Activated T-cell treated with anti-CD3 and anti-CD28 coated beads, Interleukin-2, amount 50 U/mL, for 1 hour (primary cell): Measurements from ENCODE around the gene TGM2.

Experiments
- DNase-seq: peaks from one replicate; pipeline ENCODE4 v3.0.0-alpha.2; 2020

The TGM2 gene

DNA sequence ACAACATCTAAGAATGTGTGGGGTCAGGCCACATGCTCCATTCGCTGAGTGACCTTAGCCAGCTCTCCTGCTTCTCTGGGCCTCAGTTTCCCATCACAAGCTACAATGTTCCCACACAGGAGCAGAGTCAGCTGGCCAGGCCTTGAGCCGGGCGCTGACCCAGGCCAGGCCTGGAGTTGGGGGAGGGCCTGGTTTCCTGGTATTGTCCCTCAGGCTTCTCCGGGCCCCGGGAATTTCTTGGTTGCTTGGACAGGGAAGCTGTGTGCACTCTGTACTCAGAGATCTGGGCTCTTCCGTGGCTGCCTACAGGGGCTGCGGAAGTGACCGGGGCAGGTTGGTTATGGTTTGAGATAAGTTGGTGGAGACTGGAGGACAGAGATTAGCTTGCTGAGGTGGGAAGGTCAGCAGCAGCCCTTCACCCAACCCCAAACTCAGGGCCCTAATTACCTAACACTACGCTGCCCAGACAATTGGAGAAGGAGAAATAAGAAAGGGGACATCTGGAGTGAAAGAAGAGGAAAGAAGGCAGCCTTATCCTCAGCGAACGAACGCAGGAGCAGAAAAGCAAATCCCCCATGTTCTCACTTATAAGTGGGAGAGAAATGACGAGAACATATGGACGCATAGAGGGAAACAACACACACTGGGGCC is 6.2 kb downstream of the TGM2 start:
- DNase-seq, result no peak

DNA sequence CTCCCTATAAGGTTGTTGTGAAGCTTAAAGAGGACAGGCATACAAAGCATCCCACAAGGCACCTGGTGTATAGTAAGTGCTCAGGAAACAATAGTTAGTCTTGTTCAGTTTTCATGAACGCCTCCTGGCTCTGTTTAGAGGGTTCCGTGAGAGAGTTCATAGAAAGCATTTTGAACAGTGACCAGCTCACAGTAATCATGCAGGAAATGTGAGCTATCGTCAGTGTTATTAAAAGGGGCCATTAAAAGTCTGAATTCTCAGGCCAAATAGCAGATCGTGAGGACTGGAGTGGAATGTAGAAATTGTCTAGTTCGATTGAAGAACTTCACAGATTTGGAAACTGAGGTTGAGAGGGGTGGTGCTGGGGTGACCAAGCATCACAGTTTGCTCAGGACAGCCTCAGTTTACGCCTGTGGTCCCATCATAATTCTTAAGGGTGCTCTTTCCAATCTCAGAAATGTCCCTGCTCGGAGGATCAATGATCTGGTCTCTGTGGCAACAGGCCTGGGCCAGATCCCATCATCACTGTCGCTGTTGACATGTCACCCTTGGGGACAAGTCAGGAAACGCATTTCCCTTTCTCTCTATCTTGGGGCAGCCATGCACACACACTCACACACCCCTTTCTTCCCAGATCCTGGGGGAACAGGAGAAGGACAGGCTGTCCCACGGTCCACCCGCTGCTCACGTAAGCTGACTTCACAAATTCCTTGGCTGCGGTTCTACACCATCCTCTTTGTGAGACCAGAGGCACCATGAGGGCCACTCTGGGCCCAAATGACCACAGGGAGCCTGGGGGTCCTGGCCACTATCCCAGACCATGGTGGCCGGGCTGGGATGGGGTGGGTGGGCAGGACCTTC is 7.2 kb downstream of the TGM2 start:
- DNase-seq, result no peak

DNA sequence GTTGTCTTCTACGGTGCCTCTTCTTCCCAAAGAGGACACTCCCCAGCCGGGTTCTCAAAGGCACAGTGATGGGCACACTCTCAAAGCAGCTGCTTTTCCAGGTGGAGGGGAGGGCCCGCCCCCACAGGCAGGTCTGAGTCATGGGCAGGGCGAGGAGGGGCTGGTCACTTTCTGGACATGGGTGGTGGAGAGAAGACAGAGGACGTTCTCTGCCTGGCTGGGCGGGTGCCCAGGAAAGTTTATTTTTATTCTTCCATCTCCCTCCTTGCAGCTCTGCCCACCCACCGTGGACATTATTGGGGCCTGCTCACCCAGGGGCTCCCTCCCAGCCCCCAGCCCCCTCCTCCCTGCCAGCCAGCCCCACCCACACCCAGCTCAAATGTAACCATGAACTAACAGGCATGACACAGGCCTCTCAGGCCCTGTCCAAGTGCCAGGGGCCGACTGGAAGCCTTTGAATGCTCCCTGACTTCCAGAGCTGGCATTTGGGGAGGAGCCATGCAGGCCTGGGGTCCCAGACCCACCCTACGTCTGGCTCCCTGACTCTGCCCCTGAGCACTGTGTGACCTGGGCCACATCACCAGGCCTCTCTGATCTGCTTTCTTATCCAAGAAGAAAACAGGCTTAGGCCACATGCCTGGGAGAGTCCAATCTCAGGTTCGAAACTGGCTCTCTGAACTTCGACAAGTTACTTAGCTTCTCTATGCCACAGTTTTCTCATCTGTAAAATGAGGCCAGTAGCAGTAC is 8.0 kb downstream of the TGM2 start:
- DNase-seq, result no peak

DNA sequence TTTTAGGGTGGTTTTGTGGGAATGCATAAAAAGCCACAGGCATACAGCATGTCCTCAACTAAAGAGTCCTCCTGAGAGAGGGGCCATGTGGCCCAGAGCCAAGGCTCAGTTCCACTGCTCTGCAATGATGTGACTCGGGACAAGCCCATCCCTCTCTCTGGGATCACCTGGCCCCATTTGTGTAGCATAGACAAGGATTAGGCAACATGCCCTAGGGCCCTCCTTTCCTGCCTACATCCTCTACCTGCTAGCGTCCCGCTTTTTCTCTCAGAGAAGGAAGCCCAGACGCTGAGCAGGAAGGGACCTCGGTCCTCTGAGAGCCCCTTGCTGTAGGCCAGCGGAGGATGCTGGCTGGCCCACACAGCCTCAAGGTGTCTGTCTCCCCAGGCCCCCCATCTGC is 8.8 kb downstream of the TGM2 start:
- no peak for DNase-seq

DNA sequence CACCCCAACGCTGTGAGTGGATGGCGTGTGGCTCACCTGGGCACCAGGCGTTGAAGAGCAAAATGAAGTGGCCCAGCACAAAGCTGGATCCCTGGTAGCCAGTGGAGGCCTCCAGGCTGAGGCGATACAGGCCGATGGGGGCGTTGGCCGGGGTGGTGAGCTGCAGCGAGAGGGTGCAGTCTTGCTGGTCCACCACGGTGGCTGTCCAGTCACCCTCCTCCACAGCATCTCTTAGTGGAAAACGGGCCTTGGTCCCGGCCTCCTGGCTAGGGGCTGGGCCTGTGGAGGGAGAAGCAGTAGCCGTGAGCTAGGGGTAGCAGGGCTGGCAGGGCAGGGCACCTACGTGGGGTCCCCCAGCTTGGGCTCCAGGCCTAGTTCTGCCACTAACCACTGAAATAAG is 9.3 kb downstream of the TGM2 start:
- DNase-seq, result no peak

DNA sequence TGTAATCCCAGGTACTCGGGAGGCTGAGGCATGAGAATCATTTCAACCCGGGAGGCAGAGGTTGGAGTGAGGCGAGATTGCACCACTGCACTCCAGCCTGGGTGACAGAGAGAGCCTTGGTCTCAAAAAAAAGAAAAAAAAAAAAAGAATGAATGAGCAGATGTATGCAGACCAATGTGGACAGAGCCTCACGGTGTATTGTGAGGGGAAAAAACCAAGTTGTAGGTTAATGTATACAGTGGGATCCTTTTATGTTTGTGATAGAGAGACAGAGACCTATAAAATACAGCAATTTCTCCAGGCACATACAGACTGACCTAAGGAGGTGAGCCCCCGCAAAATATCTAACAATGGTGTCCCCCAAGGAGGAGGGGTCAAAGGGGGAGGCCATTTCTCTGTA is 11.7 kb downstream of the TGM2 start:
- no peak for DNase-seq

DNA sequence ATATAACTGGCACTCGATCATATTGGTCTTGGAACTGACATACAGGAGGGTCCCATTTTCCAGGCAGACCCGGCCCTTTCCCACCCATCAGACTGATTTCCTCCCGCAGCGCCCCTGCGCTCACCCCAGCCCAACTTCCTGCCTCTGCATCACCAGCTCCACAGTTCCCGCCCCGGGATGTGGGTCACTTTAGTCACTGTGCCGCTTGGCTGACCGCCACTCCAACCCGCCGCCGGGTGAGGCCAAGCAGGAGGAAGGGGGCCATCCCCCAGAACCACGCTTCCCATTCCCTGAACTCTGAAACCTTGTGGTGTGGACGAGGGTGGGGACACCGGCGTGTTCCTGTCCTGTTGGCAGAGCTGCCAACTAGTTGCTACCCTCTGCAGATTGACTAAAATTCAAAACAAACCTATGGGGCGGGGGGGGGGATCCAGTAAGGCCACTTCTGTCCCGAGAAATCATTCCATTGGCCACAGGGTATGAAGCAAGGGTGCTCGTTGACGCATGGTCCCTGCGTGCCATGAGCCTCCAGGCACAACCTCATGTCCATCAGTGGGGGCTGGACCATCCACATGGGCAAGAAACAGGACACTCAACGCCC is 12.3 kb downstream of the TGM2 start:
- no peak for DNase-seq

DNA sequence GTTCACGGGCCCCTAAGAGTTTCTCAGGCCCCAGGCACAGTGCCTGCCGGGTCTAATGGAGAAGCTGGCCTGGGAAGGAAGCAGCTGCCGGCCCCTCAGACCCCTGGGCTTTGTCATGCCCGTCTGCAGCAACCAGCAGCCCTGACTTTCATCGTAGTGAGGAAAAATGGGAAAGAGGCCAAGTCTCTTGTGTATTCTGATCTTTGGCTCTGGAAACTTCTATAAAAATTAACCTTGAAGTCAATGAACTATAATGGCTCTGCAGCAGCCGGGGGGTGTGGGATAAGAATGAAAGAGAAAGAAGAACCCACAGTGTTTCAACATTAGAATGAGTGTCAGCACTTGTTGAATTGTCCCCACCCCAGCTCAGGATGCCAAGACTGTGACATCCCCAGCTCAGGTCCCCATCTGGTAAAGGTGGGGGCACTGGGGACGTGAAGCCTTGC is 12.9 kb downstream of the TGM2 start:
- no peak for DNase-seq

DNA sequence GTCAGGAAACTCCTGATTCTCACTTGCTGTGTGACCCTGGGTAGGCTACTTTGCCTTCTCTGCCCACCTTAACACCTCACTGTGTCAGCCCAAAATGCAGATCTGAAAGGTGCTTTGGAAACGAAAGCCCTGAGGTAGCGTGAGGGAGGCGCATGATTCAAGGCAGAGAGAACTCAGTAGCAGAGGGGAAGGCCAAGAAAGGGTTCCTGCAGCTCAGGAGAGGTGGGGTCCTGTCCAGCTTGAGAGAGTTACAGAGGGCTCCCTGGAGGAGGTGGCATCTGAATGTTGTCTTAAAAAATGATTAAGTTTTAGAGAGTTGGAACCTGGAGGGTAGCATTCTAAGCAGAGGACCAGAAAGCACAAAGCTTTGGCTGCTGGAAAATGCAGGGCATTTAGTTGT is 13.6 kb downstream of the TGM2 start:
- no peak for DNase-seq

DNA sequence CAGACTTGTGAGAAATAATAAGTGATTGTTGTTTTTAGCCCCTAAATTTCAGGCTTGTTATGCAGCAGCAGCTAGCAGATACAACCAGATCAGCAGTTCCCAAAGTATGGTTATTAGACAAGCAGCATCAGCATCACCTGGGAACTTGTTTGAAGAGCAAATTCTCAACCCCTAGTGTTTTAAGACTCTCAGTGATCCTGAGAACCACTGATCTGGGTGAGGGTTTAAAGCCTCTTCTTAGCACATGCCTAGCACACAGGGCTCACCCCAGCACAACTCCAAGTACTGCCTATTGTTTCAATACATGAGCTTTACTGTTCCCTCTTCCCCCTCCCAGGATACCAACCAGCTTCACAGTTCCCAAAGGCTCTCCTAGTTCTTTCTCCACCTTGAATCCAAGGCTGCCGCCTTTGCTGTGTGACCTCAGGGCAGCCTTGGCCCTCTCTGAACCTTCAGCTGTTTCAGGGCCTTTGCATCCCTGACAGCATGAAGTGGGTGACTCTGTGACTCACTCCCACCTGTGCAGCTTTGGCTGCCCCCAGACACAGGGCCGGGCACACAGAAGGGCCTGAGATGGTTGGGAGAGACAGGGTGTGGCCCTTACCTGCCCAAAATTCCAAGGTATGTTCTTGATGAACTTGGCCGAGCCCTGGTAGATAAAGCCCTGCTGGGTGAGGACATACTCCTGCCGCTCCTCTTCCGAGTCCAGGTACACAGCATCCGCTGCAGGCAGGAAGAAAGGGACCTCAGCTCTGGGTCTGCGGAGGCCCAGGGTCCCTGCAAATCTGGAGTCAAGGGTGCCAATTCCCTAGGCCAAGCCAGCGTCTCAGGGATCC is 14.5 kb downstream of the TGM2 start:
- DNase-seq, result no peak

DNA sequence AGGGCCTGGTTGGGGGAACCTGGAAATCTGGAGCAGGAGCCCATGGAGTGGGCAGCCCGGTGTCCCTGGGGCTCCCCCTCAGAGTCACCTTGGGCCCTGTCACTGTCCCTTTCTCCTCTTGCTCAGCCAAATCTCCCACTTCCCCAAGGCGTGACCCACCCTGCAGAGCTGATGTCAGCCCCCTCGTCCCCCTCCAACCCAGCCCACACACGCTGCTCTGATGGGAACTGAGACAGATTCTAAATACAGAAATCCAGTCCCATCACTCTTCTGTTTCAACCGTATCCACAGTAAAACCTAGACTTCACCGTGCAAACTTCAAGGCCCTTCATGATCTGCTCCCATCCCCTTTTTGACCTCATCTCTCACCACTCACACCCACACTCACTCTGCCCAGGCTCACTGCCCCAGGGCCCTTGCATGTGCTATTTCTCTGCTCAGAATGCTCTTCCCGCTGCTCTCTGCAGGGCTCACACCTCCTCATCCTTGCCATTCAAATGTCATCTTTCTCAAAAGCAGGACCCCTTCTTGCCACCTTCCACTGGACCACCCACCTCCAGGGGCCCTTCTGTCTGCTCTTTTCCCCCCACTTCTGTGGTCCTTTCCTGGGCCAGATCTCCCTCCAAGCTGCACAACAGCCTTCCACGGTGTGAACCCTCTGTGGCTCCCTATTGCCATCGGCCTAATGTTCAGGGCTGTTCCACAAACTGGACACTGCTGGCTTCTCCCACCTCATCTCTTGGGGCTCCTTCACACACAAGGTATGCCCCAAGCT is 16.6 kb downstream of the TGM2 start:
- DNase-seq, result no peak

DNA sequence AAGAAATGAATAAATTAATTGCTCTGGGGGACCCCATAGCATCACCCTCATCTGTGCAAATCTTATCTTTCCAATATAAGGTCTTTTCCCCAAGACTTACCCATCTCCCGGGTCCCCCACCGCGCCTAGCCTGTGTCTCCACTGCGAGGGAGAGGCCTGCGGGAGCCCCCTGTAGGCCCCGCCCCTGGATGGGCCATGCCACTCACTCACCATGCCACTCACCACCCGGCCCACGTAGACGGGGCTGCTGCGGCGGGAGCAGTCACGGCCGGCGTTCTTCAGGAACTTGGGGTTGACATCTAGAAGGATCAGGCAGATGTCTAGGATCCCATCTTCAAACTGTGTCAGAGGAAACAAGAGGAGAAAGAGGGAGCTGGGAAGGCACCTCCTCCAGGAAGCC is 17.3 kb downstream of the TGM2 start:
- no peak for DNase-seq

DNA sequence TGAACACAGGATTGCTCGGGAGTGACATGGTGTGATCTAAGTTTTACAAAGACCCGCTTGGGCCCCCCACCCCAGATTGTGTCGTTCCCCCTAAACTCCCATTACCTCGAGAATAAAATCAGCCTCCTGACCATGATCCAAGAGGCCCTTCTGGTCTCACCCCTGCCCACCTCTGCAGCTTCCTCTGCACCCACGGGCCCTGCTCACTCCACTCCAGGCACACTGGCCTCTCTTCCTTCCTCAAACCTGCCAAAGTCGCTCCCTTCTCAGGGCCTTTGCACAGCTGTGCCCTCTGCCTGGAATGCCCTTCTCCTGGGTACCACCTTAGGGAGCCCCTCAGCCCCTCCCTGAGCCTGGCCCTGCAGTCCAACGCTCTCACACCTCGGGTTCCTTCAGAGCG is 17.9 kb downstream of the TGM2 start:
- no peak for DNase-seq

DNA sequence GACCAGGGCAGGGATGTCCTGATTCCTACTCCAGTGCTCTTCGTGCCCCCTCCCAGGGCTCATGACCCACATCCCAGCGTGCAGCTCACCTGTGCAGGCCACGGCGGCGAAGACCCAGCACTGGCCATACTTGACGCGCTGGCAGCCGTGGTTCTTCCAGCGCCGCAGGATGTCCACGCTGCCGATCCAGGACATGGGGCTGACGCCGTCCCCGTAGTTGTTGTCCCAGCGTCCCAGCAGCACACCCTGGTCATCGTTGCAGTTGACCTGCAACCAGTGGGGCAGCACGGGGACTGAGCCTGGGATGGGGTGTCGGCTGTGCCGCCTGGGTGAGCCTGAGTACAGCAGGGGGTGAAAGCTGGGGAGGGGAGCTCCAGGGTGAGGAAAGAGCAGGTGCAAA is 18.4 kb downstream of the TGM2 start:
- no peak for DNase-seq

DNA sequence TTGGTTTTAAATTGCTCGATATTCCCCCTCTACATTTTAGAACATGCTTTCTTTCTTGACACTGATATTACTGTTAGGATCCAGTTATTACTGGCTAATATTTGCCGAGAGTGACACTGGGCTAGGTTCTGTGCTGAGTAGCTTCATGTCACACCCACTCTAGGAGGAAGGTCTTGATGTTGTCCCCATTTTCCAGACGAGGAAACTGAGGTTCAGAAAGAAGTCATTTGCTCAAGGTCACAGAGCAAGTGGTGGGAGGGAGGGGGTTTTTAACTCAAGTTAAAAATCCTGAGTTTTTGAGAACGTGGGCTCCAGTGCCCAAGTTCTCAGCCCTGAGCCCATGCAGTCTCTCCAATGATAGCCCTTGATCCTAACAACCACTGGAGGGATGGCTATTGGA is 18.9 kb downstream of the TGM2 start:
- no peak for DNase-seq

DNA sequence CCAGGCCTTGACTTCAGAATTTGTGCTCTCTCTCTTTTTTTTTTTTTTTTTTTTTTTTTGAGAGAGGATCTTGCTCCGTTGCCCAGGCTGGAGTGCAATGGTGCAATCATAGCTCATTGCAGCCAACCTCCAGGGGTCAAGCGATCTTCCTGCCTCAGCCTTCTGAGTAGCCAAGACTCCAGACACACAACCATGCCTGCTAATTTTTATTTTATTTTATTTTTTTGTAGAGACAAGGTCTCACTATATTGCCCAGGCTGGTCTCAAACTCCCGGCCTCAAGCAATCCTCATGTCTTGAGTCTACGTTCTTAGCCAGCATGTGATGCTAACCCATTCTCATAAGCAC is 19.4 kb downstream of the TGM2 start:
- DNase-seq, result no peak

DNA sequence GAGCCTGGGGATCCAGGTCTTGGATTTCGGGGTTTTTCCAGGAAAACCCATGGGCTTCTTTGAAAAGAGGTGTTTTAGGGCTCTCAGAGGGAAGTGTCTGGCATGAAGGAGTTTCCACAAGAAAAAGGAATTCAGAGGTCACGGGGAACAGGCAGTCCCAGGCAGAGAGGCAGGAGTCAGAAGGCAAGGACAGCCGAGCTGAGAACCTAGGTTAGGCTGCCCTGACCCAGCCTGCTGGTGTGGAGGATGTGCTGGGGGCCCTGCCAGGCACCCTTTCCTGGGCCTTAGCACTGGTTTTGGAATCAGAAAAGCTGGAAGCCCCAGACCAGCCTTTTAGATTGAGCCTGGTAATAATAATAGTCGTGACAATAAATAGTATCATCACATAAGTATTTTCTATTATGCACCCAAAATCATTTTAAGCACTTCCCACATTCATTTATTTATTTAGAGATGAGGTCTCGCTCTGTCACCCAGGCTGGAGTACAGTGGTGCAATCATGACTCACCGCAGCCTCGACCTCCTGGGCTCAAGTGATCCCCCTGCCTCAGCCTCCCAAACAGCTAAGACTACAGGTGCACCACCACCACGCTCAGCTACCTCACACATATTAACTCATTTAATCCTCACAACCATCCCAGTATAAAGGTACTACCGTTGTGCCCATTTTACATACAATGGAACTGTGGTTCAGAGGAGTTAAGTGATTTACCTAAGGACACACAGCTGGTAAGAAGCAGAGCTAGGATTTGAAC is 19.9 kb downstream of the TGM2 start:
- DNase-seq, result no peak

DNA sequence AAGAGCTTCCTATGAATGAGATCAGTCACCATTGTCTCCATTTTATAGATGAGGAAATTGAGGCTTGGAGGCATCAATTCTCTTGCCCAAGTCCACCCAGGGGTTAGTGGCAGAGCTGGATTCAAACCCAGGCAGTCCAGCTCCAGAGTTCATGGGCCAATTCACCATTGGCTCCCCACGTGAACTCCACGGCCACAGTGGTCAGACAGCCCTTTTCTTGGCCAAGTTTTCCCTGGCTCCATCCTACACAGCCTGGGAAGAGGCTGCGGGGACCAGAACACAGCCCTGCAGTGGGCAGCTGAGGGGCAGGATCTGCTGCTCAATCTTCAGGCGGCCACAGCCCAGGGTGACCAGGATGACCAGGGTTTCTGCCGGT is 20.5 kb downstream of the TGM2 start:
- no peak for DNase-seq

DNA sequence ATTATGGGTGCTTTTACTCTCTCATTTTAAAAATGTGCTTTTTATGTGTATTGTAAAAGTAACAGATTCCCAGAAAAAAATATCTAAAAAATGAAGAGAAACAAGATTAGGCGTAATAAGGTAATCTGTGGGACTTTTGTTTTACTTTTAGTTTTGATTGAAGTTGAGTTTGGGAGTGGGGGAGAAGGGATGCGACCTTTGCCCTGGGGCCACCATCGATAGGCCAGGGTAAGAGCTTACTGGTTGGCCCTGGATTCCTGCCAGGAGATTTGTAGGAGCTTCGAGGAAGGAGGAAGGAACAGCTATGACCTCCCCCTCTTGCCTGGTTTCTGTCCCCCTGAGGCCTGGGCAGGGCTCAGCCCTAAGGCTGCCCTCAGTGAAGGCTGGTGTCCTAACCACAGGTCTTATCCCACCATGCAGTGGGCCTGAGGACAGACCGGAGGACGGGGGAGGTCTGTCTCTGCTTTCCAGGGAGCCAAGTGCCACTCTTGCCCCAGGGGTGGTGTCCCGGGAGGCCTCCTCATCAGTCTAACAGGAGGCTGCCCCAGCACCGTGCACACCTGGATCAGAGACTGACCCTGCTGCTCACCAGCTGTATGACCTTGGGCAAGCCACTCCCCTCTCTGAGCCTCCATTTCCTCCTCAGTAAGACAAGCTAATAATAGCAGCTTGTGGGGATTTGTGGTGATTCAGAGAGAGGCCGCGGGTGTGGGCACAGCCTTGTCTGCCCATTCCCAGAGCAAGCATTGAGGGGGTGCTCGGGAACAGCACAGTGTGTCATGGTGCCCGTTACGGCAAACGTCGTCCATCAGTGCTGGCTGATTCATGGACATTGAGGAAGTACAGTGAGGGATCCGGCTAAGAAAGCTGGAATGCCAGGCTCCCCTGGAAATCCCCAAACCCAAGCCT is 21.2 kb downstream of the TGM2 start:
- DNase-seq, result no peak

DNA sequence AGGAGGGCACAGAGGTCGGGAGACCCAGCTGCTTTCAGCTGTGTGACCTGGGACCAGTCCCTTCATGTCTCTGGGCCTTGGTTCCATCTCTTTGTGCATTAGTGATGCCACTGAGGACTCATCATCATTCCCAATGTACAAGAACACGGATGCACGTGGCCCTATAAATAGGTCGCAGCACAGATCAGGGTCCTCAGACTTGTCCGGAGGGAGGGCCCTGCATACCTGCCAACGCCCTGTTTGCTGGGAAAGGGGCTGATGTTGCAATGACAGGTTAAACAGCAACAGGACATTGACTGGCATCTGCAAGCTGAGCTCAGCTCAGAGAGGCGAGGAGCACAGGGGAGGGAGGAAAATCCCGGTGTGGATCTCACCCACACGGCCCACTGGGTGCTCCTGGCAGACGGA is 21.8 kb downstream of the TGM2 start:
- DNase-seq, result no peak
